ENCODE measurements around the gene RETREG1.

GRCh38 chr5:16580382-16580781 lies 36.4 kb downstream of the RETREG1 start:
- TF ChIP-seq EZH2 (optimal IDR thresholded peaks at IDR 0.05; ENCODE audit: low read depth, low read length) (no peak), CTCF (IDR thresholded peaks at IDR 0.05; ENCODE audit: low read length) (no peak), EZH2phosphoT487 (IDR thresholded peaks at IDR 0.05; ENCODE audit: low read length) (no peak)
